ENCODE measurements around the gene LARP4B.

LARP4B gene

GRCh38 chr10:804191-804781 lies 127.2 kb downstream of the LARP4B start:
- in situ Hi-C loops (cut with MboI; ENCODE audit: low pct_unique_long_range_greater_than_20kb, low sequenced_read_pairs, unreplicated experiment): loop anchor here (25.0 kb wide), 1 partner anchor 292 kb away; no protein-coding TSS in a partner anchor
- DNase-seq (ENCODE audit: low spot score): no peak
- no peak for TF ChIP-seq CTCF (IDR thresholded peaks at IDR 0.05; ENCODE audit: extremely low read depth, insufficient read depth, missing control alignments)

- in situ Hi-C loops (cut with MboI; ENCODE audit: low pct_unique_long_range_greater_than_20kb, low sequenced_read_pairs, unreplicated experiment): loop anchor here (25.0 kb wide), 1 partner anchor 291 kb away; no protein-coding TSS in a partner anchor
- DNase-seq (ENCODE audit: low spot score): no peak
- no peak for TF ChIP-seq CTCF (IDR thresholded peaks at IDR 0.05; ENCODE audit: extremely low read depth, insufficient read depth, missing control alignments)
Measured at GRCh38 chr10:803041-803741, 128.3 kb downstream of the LARP4B start.

DNA sequence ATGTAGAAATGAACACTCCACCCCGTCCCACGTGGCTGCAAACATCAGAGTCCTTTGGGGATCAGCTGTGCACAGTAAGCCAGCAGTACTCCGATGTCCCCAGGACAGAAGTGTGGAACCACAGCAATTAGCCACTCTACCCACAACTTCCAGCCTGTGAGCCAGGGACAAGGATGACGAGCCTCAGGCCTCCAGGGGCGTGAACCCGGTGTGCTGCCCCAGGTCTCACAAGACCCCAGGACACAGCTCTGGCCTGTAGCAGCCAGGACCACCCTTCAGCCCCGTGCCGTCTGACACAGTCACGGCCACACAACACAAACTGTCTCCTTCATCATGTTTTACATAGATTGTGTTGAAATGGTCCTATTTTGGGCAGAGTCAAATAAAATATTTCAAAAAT lies 129.0 kb downstream of the LARP4B start:
- in situ Hi-C loops (cut with MboI; ENCODE audit: low pct_unique_long_range_greater_than_20kb, low sequenced_read_pairs, unreplicated experiment): loop anchor here (25.0 kb wide), 1 partner anchor 290 kb away; no protein-coding TSS in a partner anchor
- DNase-seq (ENCODE audit: low spot score): no peak
- TF ChIP-seq CTCF (IDR thresholded peaks at IDR 0.05; ENCODE audit: extremely low read depth, insufficient read depth, missing control alignments): no peak

DNA sequence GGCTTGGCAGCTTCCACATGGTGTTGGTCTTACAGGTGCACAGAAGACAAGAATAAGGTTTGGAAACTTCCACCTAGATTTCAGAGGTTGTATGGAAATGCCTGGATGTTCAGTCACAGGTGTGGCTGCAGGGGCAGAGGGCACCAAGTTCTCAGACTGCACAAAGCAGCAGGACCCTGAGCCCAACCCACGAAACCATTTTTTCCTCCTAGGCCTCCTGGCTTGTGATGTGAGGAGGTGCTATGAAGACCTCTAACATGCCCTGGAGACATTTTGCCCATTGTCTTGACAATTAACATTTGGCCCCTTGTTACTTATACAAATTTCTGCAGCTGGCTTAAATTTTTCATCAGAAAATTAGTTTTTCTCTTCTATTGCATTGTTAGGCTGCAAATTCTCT lies 134.3 kb downstream of the LARP4B start:
- in situ Hi-C loops (cut with MboI; ENCODE audit: low pct_unique_long_range_greater_than_20kb, low sequenced_read_pairs, unreplicated experiment): no loop called here
- no peak for TF ChIP-seq CTCF (IDR thresholded peaks at IDR 0.05; ENCODE audit: extremely low read depth, insufficient read depth, missing control alignments)
- no peak for DNase-seq (ENCODE audit: low spot score)

DNA sequence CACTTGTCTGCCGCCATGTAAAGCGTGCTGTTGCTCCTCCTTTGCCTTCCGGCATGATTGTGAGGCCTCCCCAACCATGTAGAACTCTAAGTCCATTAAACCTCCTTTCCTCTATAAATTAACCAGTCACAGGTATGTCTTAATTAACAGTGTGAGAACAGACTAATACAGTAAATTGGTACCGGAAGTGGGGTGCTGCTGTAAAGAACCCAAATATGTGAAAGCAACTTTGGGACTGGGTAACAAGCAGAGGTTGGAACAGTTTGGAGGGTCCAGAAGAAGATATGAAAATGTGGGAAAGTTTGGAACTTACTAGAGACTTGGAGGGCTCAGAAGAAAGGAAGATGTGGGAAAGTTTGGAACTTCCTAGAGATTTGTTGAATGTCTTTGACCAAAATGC lies 135.3 kb downstream of the LARP4B start:
- in situ Hi-C loops (cut with MboI; ENCODE audit: low pct_unique_long_range_greater_than_20kb, low sequenced_read_pairs, unreplicated experiment): no loop called here
- DNase-seq (ENCODE audit: low spot score): no peak
- TF ChIP-seq CTCF (IDR thresholded peaks at IDR 0.05; ENCODE audit: extremely low read depth, insufficient read depth, missing control alignments): no peak

DNA sequence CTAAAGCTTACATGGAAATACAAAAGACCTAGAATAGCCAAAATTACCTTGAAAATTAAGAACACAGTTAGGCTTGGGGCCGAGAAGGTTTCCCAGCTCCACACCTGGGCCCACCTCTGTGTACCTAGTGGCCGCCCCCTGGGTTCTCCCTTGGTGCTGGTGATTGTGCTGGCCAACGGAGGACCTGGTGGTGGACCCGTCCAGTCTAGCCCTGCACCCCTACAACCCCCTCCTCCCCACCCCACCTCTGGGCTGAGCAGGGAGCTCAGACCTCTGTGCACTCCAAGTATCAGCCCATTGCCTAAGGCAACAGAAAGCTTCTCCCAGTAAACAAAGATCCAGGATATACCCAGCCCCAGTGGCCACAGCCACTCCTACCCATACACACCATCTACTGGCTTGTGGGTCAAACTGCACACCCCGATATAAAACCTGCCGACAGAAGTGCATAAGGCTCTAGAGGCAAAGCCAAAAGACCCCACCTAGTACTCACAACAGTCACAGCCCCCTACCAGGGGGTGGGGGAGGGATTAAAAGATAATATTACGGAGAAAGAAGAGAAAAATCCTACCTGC lies 137.0 kb downstream of the LARP4B start:
- in situ Hi-C loops (cut with MboI; ENCODE audit: low pct_unique_long_range_greater_than_20kb, low sequenced_read_pairs, unreplicated experiment): no loop called here
- DNase-seq (ENCODE audit: low spot score): no peak
- no peak for TF ChIP-seq CTCF (IDR thresholded peaks at IDR 0.05; ENCODE audit: extremely low read depth, insufficient read depth, missing control alignments)
